PC-3 (cell line): Measurements from ENCODE around the gene IGFL1. TPM values are rescaled to one million over a fixed set of nuclear protein-coding genes. Genes with fewer than 3 reads are reported as not detected.
"Not testable (repeated sequence)": the region's sequence is repeated elsewhere in the genome, so short reads cannot be mapped to it uniquely, and the experiment has no call there.

Experiments
- ATAC-seq: fragments of 200-7000 bp; cut with Tn5 transposase; 2 replicates; pipeline ENCODE4 v1.9.1; 2020; ENCODE audit warnings: mild to moderate bottlenecking, moderate library complexity
- BruUV-seq: library from RNA; stranded (reverse); fragments of 400-500 nt; replicated peaks from 2 replicates; lab custom pipeline; 2021; lab: Mats Ljungman, UMichigan
- CTCF ChIA-PET: fragments of 300-600 bp; sonication (Branson Sonifier 250); formaldehyde crosslinking; loops from one replicate; lab custom pipeline; 2022; ENCODE audit warnings: antibody characterized with exemption; lab: Charles Lee
- POLR2A ChIA-PET: fragments of 300-600 bp; sonication (Branson Sonifier 250); formaldehyde crosslinking; loops from one replicate; lab custom pipeline; 2022; ENCODE audit warnings: antibody characterized with exemption; ENCODE audit not compliant: unreplicated experiment; lab: Charles Lee
- DNase-seq: peaks from one replicate; pipeline ENCODE4 v3.0.0-alpha.2; 2015
- H2AFZ ChIP-seq: fragments of 300-600 bp; sonication (generic); 2 replicates; pipeline ENCODE4 v1.6.0; 2016; ENCODE audit warnings: antibody characterized with exemption, low read length
- H3F3A ChIP-seq: fragments of 300-600 bp; sonication (generic); one replicate; pipeline ENCODE4 v1.6.0; 2017; ENCODE audit warnings: antibody characterized with exemption, low read length, control low read depth, mild to moderate bottlenecking; ENCODE audit not compliant: unreplicated experiment
- H3K27ac ChIP-seq: fragments of 300-600 bp; sonication (generic); 2 replicates; pipeline ENCODE4 v1.5.1; 2016; ENCODE audit warnings: mild to moderate bottlenecking, low read length
- H3K27me3 ChIP-seq: fragments of 300-600 bp; sonication (generic); 2 replicates; pipeline ENCODE4 v1.6.1; 2016; ENCODE audit warnings: low read length, mixed read lengths
- H3K36me3 ChIP-seq: fragments of 300-600 bp; sonication (generic); 2 replicates; pipeline ENCODE4 v1.6.1; 2016; ENCODE audit warnings: low read depth, mixed run types, low read length, mixed read lengths
- H3K4me1 ChIP-seq: fragments of 300-600 bp; sonication (generic); 2 replicates; pipeline ENCODE4 v1.5.1; 2016; ENCODE audit warnings: low read length; ENCODE audit not compliant: insufficient read depth
- H3K4me2 ChIP-seq: fragments of 300-600 bp; sonication (generic); 2 replicates; pipeline ENCODE4 v1.6.0; 2016; ENCODE audit warnings: low read length
- H3K4me3 ChIP-seq: fragments of 300-600 bp; sonication (generic); 2 replicates; pipeline ENCODE4 v1.5.1; 2016; ENCODE audit warnings: mild to moderate bottlenecking, low read length, mixed read lengths
- H3K79me2 ChIP-seq: fragments of 300-600 bp; sonication (generic); 2 replicates; pipeline ENCODE4 v1.6.1; 2017; ENCODE audit warnings: low read length, mixed read lengths
- H3K9ac ChIP-seq: fragments of 300-600 bp; sonication (generic); 2 replicates; pipeline ENCODE4 v1.6.0; 2016; ENCODE audit warnings: mild to moderate bottlenecking, low read length
- H3K9me2 ChIP-seq: fragments of 300-600 bp; sonication (generic); replicated peaks from 2 replicates; pipeline ENCODE4 v1.6.1; 2016; ENCODE audit warnings: mixed run types, low read length, mixed read lengths
- H3K9me3 ChIP-seq: fragments of 300-600 bp; sonication (generic); 2 replicates; pipeline ENCODE4 v1.6.1; 2016; ENCODE audit warnings: low read length, mixed read lengths
- H4K20me1 ChIP-seq: fragments of 300-600 bp; sonication (generic); 2 replicates; pipeline ENCODE4 v1.6.1; 2016; ENCODE audit warnings: low read length, mixed read lengths
- EZH2 ChIP-seq: fragments of 300-600 bp; sonication (generic); IDR thresholded peaks from one replicate; pipeline ENCODE4 v1.6.1; 2017; ENCODE audit warnings: antibody characterized with exemption, mild to moderate bottlenecking, low read length; ENCODE audit not compliant: unreplicated experiment
- EZH2phosphoT487 ChIP-seq: fragments of 300-600 bp; sonication (generic); IDR thresholded peaks from 2 replicates; pipeline ENCODE4 v1.6.1; 2018; ENCODE audit warnings: mild to moderate bottlenecking, antibody characterized with exemption, low read length, borderline replicate concordance
- intact Hi-C: fragments of 100-400 bp; cut with micrococcal nuclease; formaldehyde crosslinking; loops from 2 replicates; pipeline ENCODE4 v1.9.0; 2023
- total RNA-seq: library from RNA; depleted of rRNA; stranded (reverse); fragments of >200 nt; gene quantifications from 2 replicates; pipeline ENCODE4 v1.2.3, GENCODE V29; 2014
- TF ChIP-seq, protein P1 (sequence below): fragments of 300-600 bp; sonication (generic); conservative IDR thresholded peaks from 2 replicates; pipeline ENCODE4 v1.5.1; 2017; ENCODE audit warnings: antibody characterized with exemption, low read depth, mild to moderate bottlenecking, low read length

The IGFL1 gene
- total RNA-seq, 1 experiment from 2014 or later = 0.77 TPM

GRCh38 chr19:46239193-46240024 lies 9.9 kb downstream of the IGFL1 start:
- Histone ChIP-seq H3K4me3 (no peak overlapping the region), H3K9ac (no peak overlapping the region), H3K79me2 (no peaks in the 10 kb centered on the region), H4K20me1 (no peaks in the 10 kb centered on the region), H3K27me3 (peaks cover 41% of the 10 kb centered on the region), H3K4me2 (no peak overlapping the region), H3K9me3 (no peaks in the 10 kb centered on the region), H2AFZ (no peak overlapping the region), H3F3A (no peaks in the 10 kb centered on the region), H3K27ac (no peak overlapping the region), H3K9me2 (no peaks in the 10 kb centered on the region), H3K4me1 (no peaks in the 10 kb centered on the region), H3K36me3 (no peaks in the 10 kb centered on the region)
- DNase-seq (no peak), ATAC-seq (no peak)
- intact Hi-C loops = no loop called here
- TF ChIP-seq, protein P1, sequence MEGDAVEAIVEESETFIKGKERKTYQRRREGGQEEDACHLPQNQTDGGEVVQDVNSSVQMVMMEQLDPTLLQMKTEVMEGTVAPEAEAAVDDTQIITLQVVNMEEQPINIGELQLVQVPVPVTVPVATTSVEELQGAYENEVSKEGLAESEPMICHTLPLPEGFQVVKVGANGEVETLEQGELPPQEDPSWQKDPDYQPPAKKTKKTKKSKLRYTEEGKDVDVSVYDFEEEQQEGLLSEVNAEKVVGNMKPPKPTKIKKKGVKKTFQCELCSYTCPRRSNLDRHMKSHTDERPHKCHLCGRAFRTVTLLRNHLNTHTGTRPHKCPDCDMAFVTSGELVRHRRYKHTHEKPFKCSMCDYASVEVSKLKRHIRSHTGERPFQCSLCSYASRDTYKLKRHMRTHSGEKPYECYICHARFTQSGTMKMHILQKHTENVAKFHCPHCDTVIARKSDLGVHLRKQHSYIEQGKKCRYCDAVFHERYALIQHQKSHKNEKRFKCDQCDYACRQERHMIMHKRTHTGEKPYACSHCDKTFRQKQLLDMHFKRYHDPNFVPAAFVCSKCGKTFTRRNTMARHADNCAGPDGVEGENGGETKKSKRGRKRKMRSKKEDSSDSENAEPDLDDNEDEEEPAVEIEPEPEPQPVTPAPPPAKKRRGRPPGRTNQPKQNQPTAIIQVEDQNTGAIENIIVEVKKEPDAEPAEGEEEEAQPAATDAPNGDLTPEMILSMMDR = no peak
- TF ChIP-seq EZH2 (no peak), EZH2phosphoT487 (no peak)
- ChIA-PET POLR2A (interaction anchor here (0.6 kb wide), 1 partner anchor 1349 kb away, joined by 3 read pairs; no protein-coding TSS in a partner anchor), CTCF (no interaction called here)
- BruUV-seq = no TSS peak

GRCh38 chr19:46240693-46241092 lies 11.2 kb downstream of the IGFL1 start:
- Histone ChIP-seq H2AFZ (no peak overlapping the region), H4K20me1 (no peaks in the 10 kb centered on the region), H3K4me1 (no peaks in the 10 kb centered on the region), H3K27ac (no peak overlapping the region), H3K27me3 (peaks cover 47% of the 10 kb centered on the region), H3K9me3 (no peaks in the 10 kb centered on the region), H3K36me3 (no peaks in the 10 kb centered on the region), H3K9ac (no peak overlapping the region), H3K4me2 (no peak overlapping the region), H3K79me2 (no peaks in the 10 kb centered on the region), H3K4me3 (no peak overlapping the region), H3F3A (no peaks in the 10 kb centered on the region), H3K9me2 (no peaks in the 10 kb centered on the region)
- intact Hi-C loops = no loop called here
- DNase-seq (no peak), ATAC-seq (no peak)
- no TSS peak for BruUV-seq
- POLR2A ChIA-PET = no interaction called here
- TF ChIP-seq, protein P1 = no peak
- TF ChIP-seq EZH2 (no peak), EZH2phosphoT487 (no peak)
- CTCF ChIA-PET = no interaction called here

DNA sequence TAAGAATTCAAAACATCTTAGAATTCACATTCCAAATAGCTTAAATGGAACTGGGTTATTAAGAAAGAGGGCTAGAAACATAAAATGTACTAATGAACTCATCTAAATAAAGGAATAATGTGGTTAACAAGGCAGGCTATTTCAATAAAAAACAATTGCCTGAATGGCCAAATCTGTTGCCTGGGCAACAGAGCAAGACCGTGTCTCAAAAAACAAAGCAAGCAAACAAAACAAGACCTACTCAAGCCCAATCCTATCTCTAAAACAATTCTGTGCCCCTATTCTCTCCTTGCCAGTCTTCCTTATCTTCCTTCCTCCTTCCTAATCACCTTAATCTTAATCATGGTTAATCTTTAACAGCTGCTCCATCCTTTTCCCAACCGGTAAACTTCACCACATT lies 12.1 kb downstream of the IGFL1 start:
- no peak overlapping the region for H3K27ac ChIP-seq
- intact Hi-C loops = no loop called here
- H3K79me2 ChIP-seq = no peaks in the 10 kb centered on the region
- H3K4me1 ChIP-seq = no peaks in the 10 kb centered on the region
- POLR2A ChIA-PET = interaction anchor here (0.6 kb wide), 1 partner anchor 339 kb away, joined by 10 read pairs; the partner anchor contains the start of gene MYPOP
- H3K4me2 ChIP-seq = no peak overlapping the region
- no peaks in the 10 kb centered on the region for H3K9me2 ChIP-seq
- H3K27me3 ChIP-seq = peaks cover 56% of the 10 kb centered on the region
- ATAC-seq = no peak
- no peak for TF ChIP-seq EZH2
- TF ChIP-seq EZH2phosphoT487 = no peak
- TF ChIP-seq, protein P1 = no peak
- H3K9ac ChIP-seq = no peak overlapping the region
- CTCF ChIA-PET = no interaction called here
- no peak for DNase-seq
- no peaks in the 10 kb centered on the region for H3K36me3 ChIP-seq
- H3K4me3 ChIP-seq = no peak overlapping the region
- H3F3A ChIP-seq = no peaks in the 10 kb centered on the region
- H3K9me3 ChIP-seq = no peaks in the 10 kb centered on the region
- no TSS peak for BruUV-seq
- H2AFZ ChIP-seq = no peak overlapping the region
- no peaks in the 10 kb centered on the region for H4K20me1 ChIP-seq

- H3K4me2 ChIP-seq, H3K79me2 ChIP-seq, ATAC-seq, DNase-seq, H2AFZ ChIP-seq, POLR2A ChIA-PET, H3K9me3 ChIP-seq, intact Hi-C loops, H3K4me1 ChIP-seq, H4K20me1 ChIP-seq, H3K36me3 ChIP-seq, H3K4me3 ChIP-seq, H3K9ac ChIP-seq, H3K27ac ChIP-seq, BruUV-seq, H3F3A ChIP-seq, H3K9me2 ChIP-seq: not testable (repeated sequence)
- CTCF ChIA-PET = interaction anchor here (0.7 kb wide), 1 partner anchor 215 kb away, joined by 4 read pairs; no protein-coding TSS in a partner anchor
- peaks cover 62% of the 10 kb centered on the region for H3K27me3 ChIP-seq
Measured at GRCh38 chr19:46243081-46243654, 13.6 kb downstream of the IGFL1 start.
